ENCODE data around the gene SLCO4A1.

Gene SLCO4A1

GRCh38 chr20:62660768-62661167 is 18.5 kb downstream of the SLCO4A1 start:
- no peaks in the 10 kb centered on the region for H3K4me1 ChIP-seq (ENCODE audit: control insufficient read depth, insufficient read depth, low read length, poor library complexity, severe bottlenecking)
- no peaks in the 10 kb centered on the region for H3K9me3 ChIP-seq (ENCODE audit: control insufficient read depth, low read length)
- H3K27ac ChIP-seq (ENCODE audit: low read depth, low read length, severe bottlenecking): no peak overlapping the region
- no peaks in the 10 kb centered on the region for H3K36me3 ChIP-seq (ENCODE audit: control insufficient read depth, insufficient read depth, low read length)
- H3K4me3 ChIP-seq (ENCODE audit: extremely low read depth, insufficient read depth, low read length, poor library complexity, severe bottlenecking): no peak overlapping the region
- 87 to 92% methylated on average over 9 to 11 of the region's 18 CpGs for WGBS, 2 experiments (ENCODE audit: insufficient coverage in 2 of 2)

DNA sequence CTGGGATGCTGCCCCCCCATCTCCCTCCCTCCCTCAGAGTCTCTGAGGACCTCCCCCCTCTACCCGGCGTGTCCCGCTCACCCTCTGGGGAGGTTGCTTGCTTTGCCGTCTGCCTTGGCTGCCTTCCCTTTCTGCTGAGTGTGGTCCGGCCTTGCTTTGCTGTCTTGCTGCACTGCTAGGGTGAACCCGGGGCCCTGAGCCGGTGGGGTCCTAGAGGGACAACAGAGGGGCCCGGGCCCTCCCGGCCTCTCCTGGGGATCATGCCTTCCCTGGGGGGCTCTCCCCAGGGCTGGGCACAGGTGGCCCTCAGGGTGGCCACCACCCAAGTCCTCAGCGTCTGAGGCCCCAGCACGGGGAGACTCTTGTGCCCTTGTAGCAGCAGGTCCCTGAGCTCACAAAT is 19.3 kb downstream of the SLCO4A1 start:
- no peak overlapping the region for H3K4me3 ChIP-seq (ENCODE audit: extremely low read depth, insufficient read depth, low read length, poor library complexity, severe bottlenecking)
- no peaks in the 10 kb centered on the region for H3K36me3 ChIP-seq (ENCODE audit: control insufficient read depth, insufficient read depth, low read length)
- H3K9me3 ChIP-seq (ENCODE audit: control insufficient read depth, low read length): no peaks in the 10 kb centered on the region
- WGBS, 2 experiments (ENCODE audit: insufficient coverage in 2 of 2): 95 to 97% methylated on average over 9 to 10 of the region's 11 CpGs
- H3K27ac ChIP-seq (ENCODE audit: low read depth, low read length, severe bottlenecking): no peak overlapping the region
- H3K4me1 ChIP-seq (ENCODE audit: control insufficient read depth, insufficient read depth, low read length, poor library complexity, severe bottlenecking): no peaks in the 10 kb centered on the region

DNA sequence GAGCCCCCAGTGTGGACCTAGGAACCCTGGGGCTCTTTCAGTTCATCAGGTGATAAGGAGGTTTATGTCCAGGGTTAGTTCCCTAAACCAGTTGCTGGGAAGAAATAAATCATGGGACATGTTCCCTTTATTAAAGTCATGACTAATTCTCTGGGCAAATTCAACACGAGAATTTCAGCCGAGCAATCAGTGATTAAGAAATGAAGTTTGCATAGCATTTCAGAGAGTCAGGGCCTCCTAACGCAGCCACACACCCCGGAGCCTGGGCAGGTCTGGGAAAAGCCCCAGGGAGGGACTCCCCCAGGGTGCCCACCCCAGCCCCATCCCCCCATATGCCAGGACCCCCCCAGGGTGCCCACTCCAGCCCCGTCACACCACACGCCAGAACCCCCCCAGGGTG is 20.1 kb downstream of the SLCO4A1 start:
- WGBS, 2 experiments (ENCODE audit: insufficient coverage in 2 of 2): 93 to 97% methylated on average over 2 to 4 of the region's 6 CpGs

DNA sequence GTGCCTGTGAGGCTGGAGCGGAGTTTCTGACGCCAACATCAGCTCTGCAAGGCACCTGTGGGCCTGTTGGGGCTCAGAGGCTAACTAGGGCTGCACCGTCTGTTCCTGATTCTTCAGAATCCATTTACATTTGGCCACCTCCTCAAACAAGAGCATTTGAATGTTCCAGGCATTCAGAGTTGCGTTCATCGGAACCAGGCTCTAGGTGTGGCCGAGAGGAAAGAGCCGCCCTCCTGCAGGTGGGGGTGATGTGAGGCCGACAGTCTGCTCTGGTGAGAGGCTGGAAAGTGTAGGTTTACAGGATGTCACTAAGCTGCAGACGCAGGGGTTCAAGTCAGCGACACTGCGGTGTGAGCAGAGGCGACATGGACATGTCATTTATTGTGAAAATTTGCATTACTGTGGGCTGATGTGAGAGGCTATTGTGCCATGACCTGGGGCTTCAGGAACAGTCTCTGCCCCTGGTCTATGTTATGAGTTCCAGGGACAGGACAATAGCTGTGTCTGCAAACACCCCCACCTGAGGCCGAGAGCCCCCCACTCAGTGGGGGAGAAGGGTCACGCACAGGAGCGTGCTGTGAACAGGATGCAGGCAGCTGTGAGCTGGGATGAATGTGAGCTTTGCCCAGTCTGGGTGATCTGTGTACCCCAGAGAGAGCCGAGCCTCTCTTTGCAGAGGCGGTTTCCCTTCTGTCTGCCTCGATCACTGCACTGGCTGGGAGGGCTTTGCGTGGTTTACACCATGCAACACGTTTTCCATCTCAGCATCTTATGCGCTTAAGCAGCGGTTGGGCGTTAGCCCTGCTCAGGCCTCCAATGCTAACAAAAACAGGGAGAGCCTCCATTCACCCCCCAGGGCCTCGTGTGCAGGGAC is 21.1 kb downstream of the SLCO4A1 start:
- 62 to 64% methylated on average over 17 to 24 of the region's 24 CpGs for WGBS, 2 experiments (ENCODE audit: insufficient coverage in 2 of 2)
- Histone ChIP-seq H3K27ac (ENCODE audit: low read depth, low read length, severe bottlenecking) (no peak overlapping the region), H3K4me1 (ENCODE audit: control insufficient read depth, insufficient read depth, low read length, poor library complexity, severe bottlenecking) (no peaks in the 10 kb centered on the region), H3K9me3 (ENCODE audit: control insufficient read depth, low read length) (no peaks in the 10 kb centered on the region), H3K4me3 (ENCODE audit: extremely low read depth, insufficient read depth, low read length, poor library complexity, severe bottlenecking) (no peak overlapping the region), H3K36me3 (ENCODE audit: control insufficient read depth, insufficient read depth, low read length) (no peaks in the 10 kb centered on the region)

More for the DNA sequence above, 20.1 kb downstream of the SLCO4A1 start:
- Histone ChIP-seq H3K4me3 (ENCODE audit: extremely low read depth, insufficient read depth, low read length, poor library complexity, severe bottlenecking) (no peak overlapping the region), H3K4me1 (ENCODE audit: control insufficient read depth, insufficient read depth, low read length, poor library complexity, severe bottlenecking) (no peaks in the 10 kb centered on the region), H3K36me3 (ENCODE audit: control insufficient read depth, insufficient read depth, low read length) (no peaks in the 10 kb centered on the region), H3K27ac (ENCODE audit: low read depth, low read length, severe bottlenecking) (no peak overlapping the region), H3K9me3 (ENCODE audit: control insufficient read depth, low read length) (no peaks in the 10 kb centered on the region)

GRCh38 chr20:62664019-62664971 is 22.0 kb downstream of the SLCO4A1 start:
- WGBS, 2 experiments (ENCODE audit: insufficient coverage in 2 of 2): 89 to 91% methylated on average over 13 to 15 of the region's 18 CpGs
- Histone ChIP-seq H3K9me3 (ENCODE audit: control insufficient read depth, low read length) (no peaks in the 10 kb centered on the region), H3K4me1 (ENCODE audit: control insufficient read depth, insufficient read depth, low read length, poor library complexity, severe bottlenecking) (no peaks in the 10 kb centered on the region), H3K36me3 (ENCODE audit: control insufficient read depth, insufficient read depth, low read length) (no peaks in the 10 kb centered on the region), H3K4me3 (ENCODE audit: extremely low read depth, insufficient read depth, low read length, poor library complexity, severe bottlenecking) (no peak overlapping the region), H3K27ac (ENCODE audit: low read depth, low read length, severe bottlenecking) (no peak overlapping the region)

DNA sequence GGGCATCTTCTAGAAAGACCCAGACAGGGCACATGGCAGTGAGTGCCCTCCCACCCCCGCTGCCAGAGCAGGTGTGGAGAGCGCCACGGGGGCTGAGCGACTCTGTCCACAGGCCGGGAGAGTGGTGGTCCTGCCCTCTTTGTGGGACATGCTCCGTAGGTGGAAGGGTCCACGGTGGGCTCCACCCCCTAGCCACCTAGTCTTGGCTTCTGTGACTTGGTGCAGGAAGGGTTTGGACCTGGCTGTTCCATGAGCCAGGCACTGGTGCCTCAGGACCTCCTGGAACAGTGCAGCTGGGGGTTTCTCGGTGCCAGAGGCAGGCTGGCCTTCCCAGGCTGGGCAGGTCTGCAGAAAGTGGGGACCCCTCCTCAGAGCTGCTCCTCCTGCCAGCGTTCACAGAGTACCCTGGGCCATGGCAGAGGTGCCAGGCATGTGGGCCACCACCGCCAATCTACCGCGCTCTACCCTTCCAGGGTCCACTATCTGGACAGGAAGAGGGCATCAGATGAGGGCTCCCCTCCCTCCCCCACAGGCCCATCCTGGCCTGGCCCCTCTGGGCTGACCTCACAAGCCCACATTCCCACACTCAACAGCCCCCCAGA is 23.0 kb downstream of the SLCO4A1 start:
- Histone ChIP-seq H3K4me1 (ENCODE audit: control insufficient read depth, insufficient read depth, low read length, poor library complexity, severe bottlenecking) (no peaks in the 10 kb centered on the region), H3K4me3 (ENCODE audit: extremely low read depth, insufficient read depth, low read length, poor library complexity, severe bottlenecking) (no peak overlapping the region), H3K27ac (ENCODE audit: low read depth, low read length, severe bottlenecking) (no peak overlapping the region), H3K36me3 (ENCODE audit: control insufficient read depth, insufficient read depth, low read length) (no peaks in the 10 kb centered on the region), H3K9me3 (ENCODE audit: control insufficient read depth, low read length) (no peaks in the 10 kb centered on the region)
- WGBS, 2 experiments (ENCODE audit: insufficient coverage in 2 of 2): 87 to 96% methylated on average over 12 of the region's 12 CpGs

DNA sequence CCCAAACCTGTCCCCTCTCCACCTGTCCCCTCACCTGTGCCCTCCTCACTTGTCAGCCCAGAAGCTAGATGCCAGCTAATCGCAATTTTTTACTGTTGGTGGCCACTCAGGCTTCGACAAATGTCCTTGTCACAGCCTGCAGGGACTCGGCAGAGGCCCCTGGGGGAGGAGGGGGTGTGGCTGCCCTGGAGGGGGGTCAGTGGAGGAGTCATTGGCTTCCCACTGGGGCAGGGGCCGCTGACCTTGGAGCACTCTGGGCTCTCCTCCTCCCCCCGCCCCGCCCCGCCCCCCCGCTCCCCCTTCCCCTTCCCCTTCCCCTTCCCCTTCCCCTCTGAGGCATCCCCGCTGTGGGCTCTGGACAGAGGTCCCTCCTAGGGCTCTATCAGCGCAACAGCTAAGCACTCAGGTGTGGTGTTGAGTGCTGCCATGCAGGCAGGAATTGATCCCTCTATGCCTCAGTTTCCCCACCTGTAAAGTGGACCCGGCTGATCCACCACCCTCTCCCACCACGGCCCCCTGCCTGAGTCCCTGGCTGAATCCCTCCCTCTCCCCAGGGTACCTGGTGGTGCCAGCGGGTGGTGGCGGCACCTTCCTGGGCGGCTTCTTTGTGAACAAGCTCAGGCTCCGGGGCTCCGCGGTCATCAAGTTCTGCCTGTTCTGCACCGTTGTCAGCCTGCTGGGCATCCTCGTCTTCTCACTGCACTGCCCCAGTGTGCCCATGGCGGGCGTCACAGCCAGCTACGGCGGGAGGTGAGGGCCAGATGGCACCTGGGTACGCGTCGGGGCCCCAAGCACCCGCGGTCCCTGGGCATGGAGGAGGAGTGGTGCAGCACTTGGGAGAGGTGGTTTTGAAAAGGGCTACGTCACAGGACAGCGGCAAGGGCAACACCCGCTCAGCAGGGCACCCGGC is 23.8 kb downstream of the SLCO4A1 start:
- H3K27ac ChIP-seq (ENCODE audit: low read depth, low read length, severe bottlenecking): no peak overlapping the region

DNA sequence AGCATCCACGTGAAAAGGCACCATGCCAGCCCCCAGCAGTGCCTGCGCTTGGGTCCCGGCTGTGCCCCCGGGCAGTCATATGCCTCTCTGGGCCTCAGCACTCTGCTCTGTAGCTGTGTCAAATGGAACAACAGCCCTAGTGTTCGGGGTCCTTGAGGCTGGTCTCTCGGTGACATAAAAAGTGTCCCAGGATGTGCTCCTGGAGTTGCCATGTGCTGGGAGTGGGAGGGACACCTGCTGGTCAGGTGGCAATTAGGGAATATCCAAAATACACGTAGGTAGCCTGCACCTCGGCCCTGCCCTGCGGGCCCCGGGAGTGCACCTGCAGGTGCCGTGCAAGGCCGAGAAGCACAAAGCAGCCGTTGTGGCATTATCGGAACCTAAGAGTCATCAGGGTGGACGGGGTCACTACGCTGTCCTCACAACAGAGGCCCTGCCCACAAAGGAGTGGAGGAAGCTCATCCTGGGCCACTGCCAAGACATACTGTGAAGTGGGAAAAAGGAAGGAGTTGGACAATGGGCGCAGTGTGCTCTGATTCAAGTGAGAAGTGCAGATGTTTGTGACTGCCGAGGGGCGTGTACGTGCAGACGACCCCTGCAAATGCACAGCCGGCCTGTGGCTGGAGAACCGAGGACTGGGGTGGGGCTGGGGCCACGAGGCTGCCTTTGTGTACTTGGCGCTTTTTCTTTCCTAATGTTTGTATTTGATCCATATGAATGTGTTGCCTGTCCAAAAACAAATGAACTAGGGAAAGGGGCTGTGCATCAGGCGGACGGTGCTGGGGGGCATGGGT is 24.6 kb downstream of the SLCO4A1 start:
- Histone ChIP-seq H3K4me3 (ENCODE audit: extremely low read depth, insufficient read depth, low read length, poor library complexity, severe bottlenecking) (no peak overlapping the region), H3K36me3 (ENCODE audit: control insufficient read depth, insufficient read depth, low read length) (no peaks in the 10 kb centered on the region), H3K27ac (ENCODE audit: low read depth, low read length, severe bottlenecking) (no peak overlapping the region), H3K9me3 (ENCODE audit: control insufficient read depth, low read length) (no peaks in the 10 kb centered on the region), H3K4me1 (ENCODE audit: control insufficient read depth, insufficient read depth, low read length, poor library complexity, severe bottlenecking) (no peaks in the 10 kb centered on the region)
- 89 to 92% methylated on average over 25 to 26 of the region's 27 CpGs for WGBS, 2 experiments (ENCODE audit: insufficient coverage in 2 of 2)

More for the DNA sequence above, 23.8 kb downstream of the SLCO4A1 start:
- Histone ChIP-seq H3K4me3 (ENCODE audit: extremely low read depth, insufficient read depth, low read length, poor library complexity, severe bottlenecking) (no peak overlapping the region), H3K4me1 (ENCODE audit: control insufficient read depth, insufficient read depth, low read length, poor library complexity, severe bottlenecking) (no peaks in the 10 kb centered on the region), H3K9me3 (ENCODE audit: control insufficient read depth, low read length) (no peaks in the 10 kb centered on the region), H3K36me3 (ENCODE audit: control insufficient read depth, insufficient read depth, low read length) (no peaks in the 10 kb centered on the region)
- 84 to 88% methylated on average over 19 to 21 of the region's 33 CpGs for WGBS, 2 experiments (ENCODE audit: insufficient coverage in 2 of 2)

- H3K36me3 ChIP-seq (ENCODE audit: control insufficient read depth, insufficient read depth, low read length): no peaks in the 10 kb centered on the region
- no peak overlapping the region for H3K27ac ChIP-seq (ENCODE audit: low read depth, low read length, severe bottlenecking)
- no peaks in the 10 kb centered on the region for H3K4me1 ChIP-seq (ENCODE audit: control insufficient read depth, insufficient read depth, low read length, poor library complexity, severe bottlenecking)
- H3K4me3 ChIP-seq (ENCODE audit: extremely low read depth, insufficient read depth, low read length, poor library complexity, severe bottlenecking): no peak overlapping the region
- WGBS, 2 experiments (ENCODE audit: insufficient coverage in 2 of 2): 85 to 89% methylated on average over 29 to 30 of the region's 30 CpGs
- no peaks in the 10 kb centered on the region for H3K9me3 ChIP-seq (ENCODE audit: control insufficient read depth, low read length)
These were observed 25.5 kb downstream of the SLCO4A1 start for GRCh38 chr20:62667530-62668440.
